Heart left ventricle (tissue), 16 donors: ENCODE results near the gene GPC3. TPM values are rescaled to one million over a fixed set of nuclear protein-coding genes. Genes with fewer than 3 reads are reported as not detected.
"Not testable (repeated sequence)": the region's sequence is repeated elsewhere in the genome, so short reads cannot be mapped to it uniquely, and the experiment has no call there.

Source experiments
- ATAC-seq, 4 donors: fragments of 200-7000 bp; cut with Tn5 transposase; one replicate each; pipeline ENCODE4 v1.9.1; 2020 to 2022; ENCODE audit warnings: moderate library complexity in 4 of 4, mild to moderate bottlenecking in 3 of 4, moderate number of reproducible peaks in 1 of 4
- DNase-seq, 5 donors: peaks; one replicate each; pipeline ENCODE4 v3.0.0-alpha.2; 2020
- H3K27ac ChIP-seq, 12 donors: fragments of 200-600 bp; sonication (generic) in 4 of 12; one replicate each; pipeline versions ENCODE4 v1.5.0 to v1.8.0; 2016 to 2022; ENCODE audit warnings: mild to moderate bottlenecking in 2 of 12
- H3K27me3 ChIP-seq, 9 donors: fragments of 200-600 bp; sonication (generic) in 2 of 9; one replicate each; pipeline versions ENCODE4 v1.5.1 to v1.8.0; 2016 to 2022; ENCODE audit warnings: mild to moderate bottlenecking in 3 of 9
- H3K36me3 ChIP-seq, 9 donors: fragments of 200-600 bp; sonication (generic) in 2 of 9; one replicate each; pipeline versions ENCODE4 v1.5.0 to v1.8.0; 2018 to 2022; ENCODE audit warnings: mild to moderate bottlenecking in 2 of 9
- H3K4me1 ChIP-seq, 12 donors: fragments of 200-600 bp; sonication (generic) in 4 of 12; one replicate each; pipeline versions ENCODE4 v1.5.0 to v1.8.0; 2016 to 2022; ENCODE audit warnings: mild to moderate bottlenecking in 3 of 12
- H3K4me3 ChIP-seq, 12 donors: fragments of 200-600 bp; sonication (generic) in 4 of 12; one replicate each; pipeline versions ENCODE4 v1.5.0 to v1.8.0; 2017 to 2022; ENCODE audit warnings: mild to moderate bottlenecking in 9 of 12, moderate library complexity in 4 of 12
- H3K9me3 ChIP-seq, 12 donors: fragments of 200-600 bp; sonication (generic) in 4 of 12; one replicate each; pipeline versions ENCODE4 v1.5.0 to v1.8.0; 2016 to 2022; ENCODE audit warnings: mild to moderate bottlenecking in 1 of 12
- CTCF ChIP-seq, 12 donors: fragments of 200-600 bp; sonication (generic) in 4 of 12; IDR thresholded peaks; one replicate each; pipeline versions ENCODE4 v1.5.0 to v1.8.0; 2018 to 2022; ENCODE audit warnings: antibody characterized with exemption in 12 of 12, mild to moderate bottlenecking in 5 of 12
- POLR2A ChIP-seq, 2 donors: fragments of 450-650 bp; IDR thresholded peaks; one replicate each; pipeline ENCODE4 v1.6.1; 2017; ENCODE audit warnings: antibody characterized with exemption in 2 of 2, mild to moderate bottlenecking in 2 of 2, moderate library complexity in 2 of 2
- WGBS, 4 donors: extraction: QIAGEN DNeasy Blood & Tissue Kit in 2 of 4; methylation state at CpG; one replicate each; pipeline versions ENCODE4 v1.1.5 to v1.1.7; 2013 to 2018; 5-methylcytosine and 5-hydroxymethylcytosine counted together
- intact Hi-C, 10 donors: fragments of 100-400 bp; cut with DNase I; formaldehyde crosslinking; loops; one replicate each; pipeline versions ENCODE4 v1.11.1 to v1.14.2; 2022
- polyA plus RNA-seq, 2 donors: library from polyadenylated mRNA; stranded (reverse); fragments of 200-250 nt; gene quantifications; one replicate each; pipeline ENCODE4 v1.2.3, GENCODE V29; 2013
- total RNA-seq, 9 donors: library from RNA; depleted of rRNA in 2 of 9; stranded (reverse); fragments of >200 nt in 2 of 9; fragmentation: NEBNext Ultra II Directional in 3 of 9; extraction: Animal tissue kit (Norgen Biotek cat#: 25700) in 3 of 9; gene quantifications; one replicate each; pipeline versions ENCODE4 v1.1.0 to v1.2.4, GENCODE V29; 2016 to 2023
- donor health status: ischemic (EF 13 %, LVEDD 7.1; RV severe dilation, severe dysfunction).
- donor health status: healthy with polysubstance abuse.
- donor health status: DM: no; HTN: yes; CAD: no.
- donor health status: DM: no; HTN: no; CAD: no.
- donor health status: ischemic (EF 25% LVEDD 6.9; RV normal size, moderate dysfunction).
- donor health status: ischemic (EF 25% LVEDD 5.7; RV mildly dilated, moderate dysfunction).
- donor health status: healthy.
- donor health status: DM: yes; HTN: yes; CAD: no.
- donor health status: ischemic (EF 35%, LVEDD 5.7; RV mildly dilated, moderate dysfunction).
- donor health status: nonischemic (EF 11% LVEDD 7.7; RV severe dilation, severe dysfunction).
- donor health status: DM: yes; HTN: yes; CAD: no.
- donor health status: PGD.
- donor health status: ischemic (EF 29% LVEDD 5.4; RV normal size, mild dysfunction).
- donor health status: nonischemic (EF 23%, LVEDD 6.1; RV moderate dilation, normal function).

The GPC3 gene
- total and polyA plus RNA-seq, 11 donors: 0.19 to 16.9 (median 2.8) TPM

- intact Hi-C loops: no loop called here
- TF ChIP-seq CTCF (IDR thresholded peaks at IDR 0.05): no peak
- TF ChIP-seq POLR2A (IDR thresholded peaks at IDR 0.05): no peak
- DNase-seq: no peak
- Histone ChIP-seq H3K9me3 (no peaks in the 10 kb centered on the region), H3K27me3 (peaks cover 0 to 24% (median 0%) of the 10 kb centered on the region in 9 donors), H3K36me3 (no peaks in the 10 kb centered on the region), H3K4me3 (no peak overlapping the region), H3K4me1 (no peaks in the 10 kb centered on the region), H3K27ac (no peak overlapping the region)
- no peak for ATAC-seq
- 69 to 75% (median 74%) methylated on average over 4 of the region's 4 CpGs for WGBS, 4 donors
These were observed 261.5 kb downstream of the GPC3 start for GRCh38 chrX:133723930-133724329.

- Histone ChIP-seq H3K4me1 (no peaks in the 10 kb centered on the region), H3K36me3 (no peaks in the 10 kb centered on the region), H3K4me3 (no peak overlapping the region), H3K9me3 (no peaks in the 10 kb centered on the region), H3K27ac (no peak overlapping the region), H3K27me3 (peaks cover 0 to 22% (median 0%) of the 10 kb centered on the region in 9 donors)
- DNase-seq (no peak), ATAC-seq (no peak)
- no peak for TF ChIP-seq POLR2A (IDR thresholded peaks at IDR 0.05)
- TF ChIP-seq CTCF (IDR thresholded peaks at IDR 0.05): no peak
- intact Hi-C loops: no loop called here
- WGBS, 4 donors: 73 to 84% (median 79%) methylated on average over 4 of the region's 4 CpGs
These were observed 262.6 kb downstream of the GPC3 start for GRCh38 chrX:133722756-133723155.

GRCh38 chrX:133720269-133720668 is 265.1 kb downstream of the GPC3 start:
- H3K36me3 ChIP-seq, H3K4me3 ChIP-seq, ATAC-seq, H3K9me3 ChIP-seq, DNase-seq, H3K4me1 ChIP-seq, intact Hi-C loops, H3K27ac ChIP-seq: not testable (repeated sequence)
- 83 to 92% (median 90%) methylated on average over 3 of the region's 3 CpGs for WGBS, 4 donors
- H3K27me3 ChIP-seq: peaks cover 0 to 21% (median 0%) of the 10 kb centered on the region in 9 donors

- Histone ChIP-seq H3K9me3 (no peaks in the 10 kb centered on the region), H3K27me3 (peaks cover 0 to 20% (median 0%) of the 10 kb centered on the region in 9 donors), H3K36me3 (no peaks in the 10 kb centered on the region), H3K27ac (no peak overlapping the region), H3K4me1 (no peaks in the 10 kb centered on the region), H3K4me3 (no peak overlapping the region)
- 82 to 95% (median 93%) methylated on average over 1 of the region's 1 CpG for WGBS, 4 donors
- TF ChIP-seq CTCF (IDR thresholded peaks at IDR 0.05) (no peak), POLR2A (IDR thresholded peaks at IDR 0.05) (no peak)
- ATAC-seq: no peak
- intact Hi-C loops: no loop called here
- no peak for DNase-seq
These were observed 269.7 kb downstream of the GPC3 start for GRCh38 chrX:133715715-133716114.

GRCh38 chrX:133709501-133709900 is 275.9 kb downstream of the GPC3 start:
- H3K9me3 ChIP-seq: no peaks in the 10 kb centered on the region
- peaks cover 0 to 22% (median 0%) of the 10 kb centered on the region in 9 donors for H3K27me3 ChIP-seq
- no peaks in the 10 kb centered on the region for H3K36me3 ChIP-seq
- intact Hi-C loops: no loop called here
- H3K27ac ChIP-seq: no peak overlapping the region
- DNase-seq: no peak
- H3K4me3 ChIP-seq: no peak overlapping the region
- no peak for ATAC-seq
- WGBS, 4 donors: 47 to 90% (median 73%) methylated on average over 1 of the region's 1 CpG
- TF ChIP-seq CTCF (IDR thresholded peaks at IDR 0.05): no peak
- H3K4me1 ChIP-seq: no peaks in the 10 kb centered on the region
